EH (cell line): Measurements from ENCODE around the gene AQP12A.
"Not testable (repeated sequence)": the region's sequence is repeated elsewhere in the genome, so short reads cannot be mapped to it uniquely, and the experiment has no call there.

Source experiments
- DNase-seq: peaks from one replicate; pipeline ENCODE4 v3.0.0-alpha.2; 2015; ENCODE audit warnings: low read depth

AQP12A gene

GRCh38 chr2:240691631-240692420 lies at the start of gene AQP12A:
Gene AQP12A, plus strand, starts transcription at chr2:240691866. Its CDS starts 48 bp downstream, at chr2:240691914.
- not testable (repeated sequence) for DNase-seq

GRCh38 chr2:240642061-240642805 lies 49.4 kb upstream of the AQP12A start:
- DNase-seq: no peak

GRCh38 chr2:240642806-240643092 lies 48.9 kb upstream of the AQP12A start:
- no peak for DNase-seq

GRCh38 chr2:240643093-240643810 lies 48.4 kb upstream of the AQP12A start:
- DNase-seq: no peak

GRCh38 chr2:240643811-240644150 lies 47.9 kb upstream of the AQP12A start:
- DNase-seq: no peak

- DNase-seq: no peak
Observed at GRCh38 chr2:240644171-240644651, 47.5 kb upstream of the AQP12A start.

GRCh38 chr2:240644859-240645301 lies 46.8 kb upstream of the AQP12A start:
- DNase-seq: no peak

- no peak for DNase-seq
Observed at GRCh38 chr2:240645346-240645745, 46.3 kb upstream of the AQP12A start.

GRCh38 chr2:240645801-240646175 lies 45.9 kb upstream of the AQP12A start:
- no peak for DNase-seq

- DNase-seq: no peak
Observed at GRCh38 chr2:240646176-240646899, 45.3 kb upstream of the AQP12A start.

GRCh38 chr2:240646900-240647502 lies 44.7 kb upstream of the AQP12A start:
- DNase-seq: no peak

GRCh38 chr2:240647503-240648154 lies 44.0 kb upstream of the AQP12A start:
- DNase-seq: no peak

- no peak for DNase-seq
Observed at GRCh38 chr2:240648155-240648649, 43.5 kb upstream of the AQP12A start.

GRCh38 chr2:240648650-240649275 lies 42.9 kb upstream of the AQP12A start:
- no peak for DNase-seq

GRCh38 chr2:240649331-240649730 lies 42.3 kb upstream of the AQP12A start:
- no peak for DNase-seq

- no peak for DNase-seq
Observed at GRCh38 chr2:240650254-240650965, 41.3 kb upstream of the AQP12A start.

- DNase-seq: no peak
Observed at GRCh38 chr2:240651185-240651584, 40.5 kb upstream of the AQP12A start.

GRCh38 chr2:240655931-240656886 lies 35.5 kb upstream of the AQP12A start:
- DNase-seq: peak; percentile 28

- DNase-seq: not testable (repeated sequence)
Observed at GRCh38 chr2:240659883-240660282, 31.8 kb upstream of the AQP12A start.
